Measurements from ENCODE around the gene CALHM6. TPM values are rescaled to one million over a fixed set of nuclear protein-coding genes. Genes with fewer than 3 reads are reported as not detected.

CALHM6 gene
- total and polyA plus RNA-seq, 9 of the 15 experiments (the other 6 are each of a cell fraction or from before 2014, with no cell fraction given): 0.24 TPM; not detected in 8

GRCh38 chr6:116461331-116461931 is at the start of gene CALHM6 (continued):
- TF ChIP-seq, protein P1, sequence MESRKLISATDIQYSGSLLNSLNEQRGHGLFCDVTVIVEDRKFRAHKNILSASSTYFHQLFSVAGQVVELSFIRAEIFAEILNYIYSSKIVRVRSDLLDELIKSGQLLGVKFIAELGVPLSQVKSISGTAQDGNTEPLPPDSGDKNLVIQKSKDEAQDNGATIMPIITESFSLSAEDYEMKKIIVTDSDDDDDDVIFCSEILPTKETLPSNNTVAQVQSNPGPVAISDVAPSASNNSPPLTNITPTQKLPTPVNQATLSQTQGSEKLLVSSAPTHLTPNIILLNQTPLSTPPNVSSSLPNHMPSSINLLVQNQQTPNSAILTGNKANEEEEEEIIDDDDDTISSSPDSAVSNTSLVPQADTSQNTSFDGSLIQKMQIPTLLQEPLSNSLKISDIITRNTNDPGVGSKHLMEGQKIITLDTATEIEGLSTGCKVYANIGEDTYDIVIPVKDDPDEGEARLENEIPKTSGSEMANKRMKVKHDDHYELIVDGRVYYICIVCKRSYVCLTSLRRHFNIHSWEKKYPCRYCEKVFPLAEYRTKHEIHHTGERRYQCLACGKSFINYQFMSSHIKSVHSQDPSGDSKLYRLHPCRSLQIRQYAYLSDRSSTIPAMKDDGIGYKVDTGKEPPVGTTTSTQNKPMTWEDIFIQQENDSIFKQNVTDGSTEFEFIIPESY (CRISPR knock-in tag; IDR thresholded peaks at IDR 0.05): no peak

DNA sequence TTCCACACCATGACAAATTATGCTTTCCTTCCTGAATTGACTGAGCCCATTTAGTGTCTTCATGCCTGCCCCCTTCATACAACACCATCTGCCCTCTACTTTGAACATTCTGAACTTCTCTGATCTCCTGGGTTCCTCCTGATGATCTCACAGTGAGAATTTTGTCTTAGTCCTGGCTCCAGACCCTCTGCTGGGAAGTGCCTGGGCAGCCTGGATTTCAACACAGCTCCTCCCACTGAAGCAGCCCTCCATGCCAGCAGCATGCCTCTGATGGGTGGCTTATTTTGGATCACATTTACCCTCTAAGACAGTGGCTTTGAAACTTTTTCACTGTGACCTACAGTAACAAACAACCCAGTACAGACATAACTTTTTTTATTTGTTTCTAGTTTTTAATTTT is 48.9 kb upstream of the CALHM6 start:
- ChIA-PET CTCF (ENCODE audit: low intra/inter-chr PET ratio) (no interaction called here), POLR2A (no interaction called here)
- Histone ChIP-seq H3K9ac (ENCODE audit: insufficient read depth in 1 of 2, low read depth in 2 of 2, low read length in 2 of 2) (no peak overlapping the region), H3K27ac (ENCODE audit: extremely low read depth, low read depth, low read length) (no peak overlapping the region), H4K20me1 (replicated peaks; ENCODE audit: control insufficient read depth, insufficient read depth, low read length) (no peaks in the 10 kb centered on the region), H3K9me3 (replicated peaks; ENCODE audit: control insufficient read depth, insufficient read depth, low read depth, low read length) (no peaks in the 10 kb centered on the region; the same call in 1 of the 2 replicates), H3K79me2 (ENCODE audit: control insufficient read depth, insufficient read depth, low read length) (no peaks in the 10 kb centered on the region), H3K4me2 (ENCODE audit: insufficient read depth, low read length) (no peak overlapping the region), H3K27me3 (ENCODE audit: control insufficient read depth in 2 of 2, insufficient read depth in 2 of 2, low read length in 2 of 2) (no peaks in the 10 kb centered on the region; a peak in 1 of 5 replicates), H3K9me1 (ENCODE audit: control insufficient read depth, insufficient read depth, low read length) (no peaks in the 10 kb centered on the region), H3K36me3 (ENCODE audit: control insufficient read depth, insufficient read depth, low read length) (no peaks in the 10 kb centered on the region), H2AFZ (ENCODE audit: low read depth, low read length) (no peak overlapping the region), H3K4me1 (replicated peaks in 1 of 2; ENCODE audit: control insufficient read depth in 2 of 2, insufficient read depth in 2 of 2, low read length in 2 of 2) (peaks cover 0 to 4% of the 10 kb centered on the region in 2 experiments; a peak in 1 of 5 replicates), H3K4me3 (no peak overlapping the region)
- ATAC-seq (no peak), FAIRE-seq (no peak), DNase-seq (ENCODE audit: extremely low read depth in 1 of 4, low spot score in 3 of 4) (no peak)
- intact Hi-C loops (cut with micrococcal nuclease) (no loop called here), in situ Hi-C loops (cut with MboI) (no loop called here)
- no TSS peak for BruUV-seq (replicated peaks)
- TF ChIP-seq PHB2 (IDR thresholded peaks at IDR 0.05; ENCODE audit: low read depth) (no peak), HINFP (tag; conservative IDR thresholded peaks at IDR 0.05; ENCODE audit: low read depth) (no peak), PHF20 (IDR thresholded peaks at IDR 0.05; ENCODE audit: partially characterized antibody) (no peak), FOXJ2 (tag; IDR thresholded peaks at IDR 0.05) (no peak), PHB (CRISPR knock-in tag; IDR thresholded peaks at IDR 0.05) (no peak), CBX3 (IDR thresholded peaks at IDR 0.05; ENCODE audit: borderline replicate concordance in 1 of 2, low read length in 2 of 2) (no peak), SRSF7 (optimal IDR thresholded peaks at IDR 0.05; ENCODE audit: low read depth, low read length) (no peak), MAFF (IDR thresholded peaks at IDR 0.05; ENCODE audit: low read length) (no peak), ZEB2 (IDR thresholded peaks at IDR 0.05) (no peak), ZNF232 (CRISPR knock-in tag; IDR thresholded peaks at IDR 0.05) (no peak), ZNF24 (IDR thresholded peaks at IDR 0.05) (no peak), FOXJ3 (CRISPR knock-in tag; IDR thresholded peaks at IDR 0.05) (no peak), CTCFL (IDR thresholded peaks at IDR 0.05; ENCODE audit: borderline replicate concordance, insufficient read depth, low read depth, low read length, poor library complexity, severe bottlenecking) (no peak), ZFP1 (CRISPR knock-in tag; IDR thresholded peaks at IDR 0.05) (no peak), SRSF9 (IDR thresholded peaks at IDR 0.05; ENCODE audit: borderline replicate concordance, low read depth, low read length) (no peak), HIVEP1 (CRISPR knock-in tag; IDR thresholded peaks at IDR 0.05) (no peak)
